NCI-H1930 (cell line): Measurements from ENCODE around the gene GPS2.

Source experiments
- DNase-seq, 2 experiments: peaks; one replicate each; lab custom pipeline; 2025; lab: John Stamatoyannopoulos, UW

The GPS2 gene

GRCh38 chr17:7293159-7293558 is 22.0 kb downstream of the GPS2 start:
- DNase-seq: no peak

- no peak for DNase-seq
Observed at GRCh38 chr17:7292729-7293128, 22.4 kb downstream of the GPS2 start.

GRCh38 chr17:7292194-7292593 is 23.0 kb downstream of the GPS2 start:
- no peak for DNase-seq

GRCh38 chr17:7290685-7291084 is 24.5 kb downstream of the GPS2 start:
- DNase-seq: no peak

- no peak for DNase-seq
Observed at GRCh38 chr17:7290166-7290565, 25.0 kb downstream of the GPS2 start.

- DNase-seq: no peak
Observed at GRCh38 chr17:7289256-7290032, 25.7 kb downstream of the GPS2 start.

GRCh38 chr17:7285679-7286078 is 29.5 kb downstream of the GPS2 start:
- no peak for DNase-seq

- DNase-seq: no peak
Observed at GRCh38 chr17:7284911-7285310, 30.2 kb downstream of the GPS2 start.

- no peak for DNase-seq
Observed at GRCh38 chr17:7283471-7284216, 31.5 kb downstream of the GPS2 start.

GRCh38 chr17:7282752-7283321 is 32.3 kb downstream of the GPS2 start:
- DNase-seq: no peak

GRCh38 chr17:7281953-7282751 is 33.0 kb downstream of the GPS2 start:
- no peak for DNase-seq

- peak; percentile 81 to 88 for DNase-seq
Observed at GRCh38 chr17:7281074-7281952, 33.8 kb downstream of the GPS2 start, which contains the start of gene SLC2A4. TSS of gene SLC2A4 (plus strand) at chr17:7281718. CDS start at chr17:7281935, 217 bp downstream.

- peak; percentile 65 to 83 for DNase-seq
Observed at GRCh38 chr17:7280519-7281073, 34.6 kb downstream of the GPS2 start.

GRCh38 chr17:7279448-7279847 is 35.7 kb downstream of the GPS2 start:
- DNase-seq: no peak

- no peak for DNase-seq
Observed at GRCh38 chr17:7266784-7267183, 48.4 kb downstream of the GPS2 start.

GRCh38 chr17:7263801-7264078 is 51.4 kb downstream of the GPS2 start:
- no peak for DNase-seq

GRCh38 chr17:7262935-7263800 is 52.0 kb downstream of the GPS2 start:
- no peak for DNase-seq
